GF-D8 (cell line): ENCODE measurements around the gene MOBP.
"Not testable (repeated sequence)": the region's sequence is repeated elsewhere in the genome, so short reads cannot be mapped to it uniquely, and the experiment has no call there.

Experiments used
- DNase-seq: peaks from one replicate; lab custom pipeline; 2025; lab: John Stamatoyannopoulos, UW

Gene MOBP

GRCh38 chr3:39453134-39453533 lies 14.3 kb upstream of the MOBP start:
- no peak for DNase-seq

GRCh38 chr3:39453872-39454271 lies 13.6 kb upstream of the MOBP start:
- not testable (repeated sequence) for DNase-seq

GRCh38 chr3:39454591-39455217 lies 12.8 kb upstream of the MOBP start:
- DNase-seq = no peak

- no peak for DNase-seq
Measured at GRCh38 chr3:39456159-39456558, 11.3 kb upstream of the MOBP start.

- no peak for DNase-seq
Measured at GRCh38 chr3:39457361-39457760, 10.1 kb upstream of the MOBP start.

- DNase-seq = not testable (repeated sequence)
Measured at GRCh38 chr3:39458579-39458978, 8.9 kb upstream of the MOBP start.

- DNase-seq = no peak
Measured at GRCh38 chr3:39460677-39461076, 6.8 kb upstream of the MOBP start.

- DNase-seq = no peak
Measured at GRCh38 chr3:39463269-39463668, 4.2 kb upstream of the MOBP start.

- no peak for DNase-seq
Measured at GRCh38 chr3:39466988-39467387, 492 bp upstream of the MOBP start.

- no peak for DNase-seq
Measured at GRCh38 chr3:39468108-39468436, 592 bp downstream of the MOBP start.

GRCh38 chr3:39469258-39469657 lies 1.8 kb downstream of the MOBP start:
- DNase-seq = no peak

- no peak for DNase-seq
Measured at GRCh38 chr3:39469945-39470344, 2.5 kb downstream of the MOBP start.

GRCh38 chr3:39471652-39472051 lies 4.2 kb downstream of the MOBP start:
- no peak for DNase-seq

- no peak for DNase-seq
Measured at GRCh38 chr3:39473452-39474125, 6.1 kb downstream of the MOBP start.

- DNase-seq = no peak
Measured at GRCh38 chr3:39474126-39474515, 6.6 kb downstream of the MOBP start.

- DNase-seq = no peak
Measured at GRCh38 chr3:39476783-39477182, 9.3 kb downstream of the MOBP start.

- DNase-seq = no peak
Measured at GRCh38 chr3:39478226-39478625, 10.7 kb downstream of the MOBP start.

- DNase-seq = no peak
Measured at GRCh38 chr3:39479701-39480414, 12.4 kb downstream of the MOBP start.

- DNase-seq = no peak
Measured at GRCh38 chr3:39485547-39485946, 18.1 kb downstream of the MOBP start.

GRCh38 chr3:39491014-39491413 lies 23.5 kb downstream of the MOBP start:
- DNase-seq = no peak

GRCh38 chr3:39491733-39492350 lies 24.4 kb downstream of the MOBP start:
- DNase-seq = no peak

- DNase-seq = no peak
Measured at GRCh38 chr3:39494781-39495180, 27.3 kb downstream of the MOBP start.

GRCh38 chr3:39497753-39498152 lies 30.3 kb downstream of the MOBP start:
- DNase-seq = no peak
